DOHH2 (cell line): ENCODE measurements around the gene TTLL3.
"Not testable (repeated sequence)": the region's sequence is repeated elsewhere in the genome, so short reads cannot be mapped to it uniquely, and the experiment has no call there.

Experiments
- CTCF ChIP-seq: fragments of 200-600 bp; sonication (generic); IDR thresholded peaks from one replicate; pipeline ENCODE4 v1.5.1; 2014; ENCODE audit warnings: antibody characterized with exemption, mild to moderate bottlenecking, low read depth, low read length; ENCODE audit not compliant: poor library complexity, severe bottlenecking
- EZH2phosphoT487 ChIP-seq: fragments of 200-600 bp; sonication (generic); IDR thresholded peaks from 2 replicates; pipeline ENCODE4 v1.6.1; 2017; ENCODE audit warnings: borderline replicate concordance, mild to moderate bottlenecking, antibody characterized with exemption, low read length, moderate library complexity, mixed read lengths

- not testable (repeated sequence) for TF ChIP-seq CTCF, EZH2phosphoT487
Observed at GRCh38 chr3:9851383-9851782, 41.3 kb downstream of the TTLL3 start.
